ENCODE data around the gene RTP3. TPM values are rescaled to one million over a fixed set of nuclear protein-coding genes. Genes with fewer than 3 reads are reported as not detected.

RTP3 gene
- polyA plus RNA-seq, 1 of the 3 experiments (the other 2 are of a cell fraction): not detected

- no peaks in the 10 kb centered on the region for H3K9me2 ChIP-seq
- H3K9ac ChIP-seq: no peak overlapping the region
- H2AFZ ChIP-seq (ENCODE audit: low read depth): no peak overlapping the region
- H3K9me3 ChIP-seq: no peaks in the 10 kb centered on the region; the same call in 1 of the 2 replicates
- H3K4me3 ChIP-seq (ENCODE audit: low read depth in 2 of 2, low read length in 1 of 2): no peak overlapping the region
- H3K79me2 ChIP-seq (ENCODE audit: insufficient read depth): no peaks in the 10 kb centered on the region
- no peaks in the 10 kb centered on the region for H3K36me3 ChIP-seq (replicated peaks in 1 of 2; ENCODE audit: control insufficient read depth in 1 of 2, insufficient read depth in 2 of 2, low read length in 1 of 2)
- DNase-seq: no peak
- POLR2A ChIA-PET: no interaction called here
- H4K20me1 ChIP-seq (ENCODE audit: insufficient read depth): no peaks in the 10 kb centered on the region
- peaks cover 7% of the 10 kb centered on the region; the same call in 1 of the 2 replicates for H3K27me3 ChIP-seq (ENCODE audit: insufficient read depth)
- H3K4me2 ChIP-seq: no peak overlapping the region
- WGBS (ENCODE audit: low lambda C conversion rate): 48% methylated on average over 5 of the region's 5 CpGs
- CTCF ChIA-PET: interaction anchor here (0.6 to 2.2 kb wide), 3 partner anchors 10 to 497 kb away, joined by 3 to 18 read pairs (median 11); partner anchors contain the start of gene CCDC12
- TF ChIP-seq MXI1 (IDR thresholded peaks at IDR 0.05; ENCODE audit: low read depth, low read length): no peak
- no peak for TF ChIP-seq FOXM1 (IDR thresholded peaks at IDR 0.05; ENCODE audit: low read depth)
- no peak for TF ChIP-seq TCF12 (IDR thresholded peaks at IDR 0.05)
- TF ChIP-seq MEF2A (IDR thresholded peaks at IDR 0.05; ENCODE audit: borderline replicate concordance, low read depth): no peak
- TF ChIP-seq IRF3 (IDR thresholded peaks at IDR 0.05; ENCODE audit: low read depth, low read length): no peak
- no peak for TF ChIP-seq GABPA (IDR thresholded peaks at IDR 0.05; ENCODE audit: low read depth)
- TF ChIP-seq PBX3 (IDR thresholded peaks at IDR 0.05): no peak
- no peak for TF ChIP-seq YY1 (IDR thresholded peaks at IDR 0.05; ENCODE audit: low read depth)
- TF ChIP-seq EP300 (IDR thresholded peaks at IDR 0.05; ENCODE audit: borderline replicate concordance in 1 of 2, low read depth in 1 of 2, low read length in 1 of 2): no peak
- TF ChIP-seq RAD21 (IDR thresholded peaks at IDR 0.05; ENCODE audit: low read length): no peak
- TF ChIP-seq TAF1 (IDR thresholded peaks at IDR 0.05; ENCODE audit: borderline replicate concordance, low read depth, low read length): no peak
- no peak for TF ChIP-seq USF1 (IDR thresholded peaks at IDR 0.05; ENCODE audit: borderline replicate concordance, low read depth)
- no peak for TF ChIP-seq FOXJ3 (CRISPR knock-in tag; IDR thresholded peaks at IDR 0.05)
- TF ChIP-seq CHD2 (IDR thresholded peaks at IDR 0.05; ENCODE audit: low read length, partially characterized antibody): no peak
- TF ChIP-seq RXRA (IDR thresholded peaks at IDR 0.05; ENCODE audit: borderline replicate concordance, low read depth): no peak
- TF ChIP-seq TEAD4 (IDR thresholded peaks at IDR 0.05; ENCODE audit: borderline replicate concordance, insufficient read depth): no peak
- TF ChIP-seq RCOR1 (IDR thresholded peaks at IDR 0.05; ENCODE audit: low read length): no peak
- no peak for TF ChIP-seq USF2 (IDR thresholded peaks at IDR 0.05; ENCODE audit: borderline replicate concordance, low read depth, low read length)
- TF ChIP-seq EZH2phosphoT487 (IDR thresholded peaks at IDR 0.05; ENCODE audit: borderline replicate concordance, low read depth): no peak
- TF ChIP-seq MAX (IDR thresholded peaks at IDR 0.05; ENCODE audit: low read depth): no peak
- H3F3A ChIP-seq (replicated peaks; ENCODE audit: insufficient read depth): no peaks in the 10 kb centered on the region
- H3K4me1 ChIP-seq (ENCODE audit: control insufficient read depth in 1 of 2, insufficient read depth in 2 of 2, low read depth in 1 of 2, low read length in 1 of 2): no peaks in the 10 kb centered on the region
- H3K27ac ChIP-seq (ENCODE audit: low read depth in 2 of 2, low read length in 1 of 2): no peak overlapping the region
Measured at GRCh38 chr3:46479696-46480095, 18.1 kb upstream of the RTP3 start.
